Skeletal muscle tissue (tissue), 4 donors: ENCODE measurements around the gene RNF180. TPM values are rescaled to one million over a fixed set of nuclear protein-coding genes. Genes with fewer than 3 reads are reported as not detected.

Experiments used
- H3K27ac ChIP-seq: one replicate; pipeline ENCODE4 v1.7.0; 2013; ENCODE audit warnings: mild to moderate bottlenecking, low read depth, low read length, inconsistent platforms
- H3K27me3 ChIP-seq, 3 donors: one replicate each; pipeline ENCODE4 v1.7.0; 2013; ENCODE audit warnings: low read length in 3 of 3; ENCODE audit not compliant: control insufficient read depth in 3 of 3, insufficient read depth in 3 of 3
- H3K36me3 ChIP-seq, 3 donors: one replicate each; pipeline ENCODE4 v1.7.0; 2013; ENCODE audit warnings: low read length in 3 of 3; ENCODE audit not compliant: control insufficient read depth in 3 of 3, insufficient read depth in 3 of 3
- H3K4me1 ChIP-seq, 3 donors: one replicate each; pipeline ENCODE4 v1.7.0; 2013; ENCODE audit warnings: low read length in 3 of 3, mild to moderate bottlenecking in 3 of 3; ENCODE audit not compliant: control insufficient read depth in 3 of 3, insufficient read depth in 3 of 3
- H3K4me3 ChIP-seq, 3 donors: one replicate each; pipeline ENCODE4 v1.7.0; 2013; ENCODE audit warnings: low read length in 3 of 3
- H3K9ac ChIP-seq, 3 donors: one replicate each; pipeline ENCODE4 v1.7.0; 2013; ENCODE audit warnings: low read length in 3 of 3, mild to moderate bottlenecking in 3 of 3, moderate library complexity in 2 of 3, low read depth in 1 of 3
- H3K9me3 ChIP-seq, 3 donors: one replicate each; pipeline ENCODE4 v1.7.0; 2013; ENCODE audit warnings: low read length in 3 of 3; ENCODE audit not compliant: control insufficient read depth in 3 of 3
- total RNA-seq: library from RNA; depleted of rRNA; stranded (reverse); fragments of >200 nt; gene quantifications from one replicate; pipeline ENCODE4 v1.2.3, GENCODE V29; 2014
- donor health status: Osteomylitis.

The RNF180 gene
- total RNA-seq, 1 donor from 2014 or later = 2.6 TPM

- H3K4me1 ChIP-seq = no peaks in the 10 kb centered on the region
- no peaks in the 10 kb centered on the region for H3K27me3 ChIP-seq
- no peak overlapping the region for H3K4me3 ChIP-seq
- H3K9me3 ChIP-seq = no peaks in the 10 kb centered on the region
- H3K9ac ChIP-seq = no peak overlapping the region
- H3K27ac ChIP-seq = no peak overlapping the region
- no peaks in the 10 kb centered on the region for H3K36me3 ChIP-seq
Measured at GRCh38 chr5:64417390-64417789, 251.7 kb downstream of the RNF180 start.

DNA sequence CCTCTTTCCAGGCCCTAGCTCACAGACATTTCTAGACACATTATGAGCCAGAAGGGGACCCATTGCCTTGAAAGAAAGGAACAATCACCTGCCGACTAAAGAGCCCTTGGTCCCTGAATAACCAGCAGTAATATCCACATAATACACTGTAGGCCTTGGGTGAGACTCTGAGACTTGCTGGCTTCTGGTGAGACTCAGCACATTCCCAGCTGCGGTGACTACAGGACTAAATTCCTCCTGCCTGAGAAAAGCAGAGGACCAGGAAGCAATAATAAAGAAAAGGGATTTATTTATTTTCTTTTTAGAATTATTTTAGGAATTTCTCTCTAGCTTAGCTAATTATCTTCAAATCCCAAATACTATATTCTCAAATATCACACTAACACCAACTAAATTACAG lies 252.4 kb downstream of the RNF180 start:
- Histone ChIP-seq H3K4me3 (no peak overlapping the region), H3K9me3 (no peaks in the 10 kb centered on the region), H3K36me3 (no peaks in the 10 kb centered on the region), H3K4me1 (no peaks in the 10 kb centered on the region), H3K27me3 (no peaks in the 10 kb centered on the region), H3K27ac (no peak overlapping the region), H3K9ac (no peak overlapping the region)

Other genes starting within 250 kb of the RNF180 start
- not detected for gene HTR1A, start 203.4 kb upstream of the RNF180 start, total RNA-seq